ENCODE data around the gene TEKT2.

TEKT2 gene

GRCh38 chr1:36106269-36106668, 22.4 kb downstream of the TEKT2 start:
- DNase-seq (ENCODE audit: low spot score): no peak

GRCh38 chr1:36107394-36107793, 23.5 kb downstream of the TEKT2 start:
- no peak for DNase-seq (ENCODE audit: low spot score)

- DNase-seq (ENCODE audit: low spot score): no peak
Observed at GRCh38 chr1:36108314-36108713, 24.4 kb downstream of the TEKT2 start.

GRCh38 chr1:36109041-36109679, 25.3 kb downstream of the TEKT2 start:
- DNase-seq (ENCODE audit: low spot score): peak; percentile 28

GRCh38 chr1:36111151-36111550, 27.3 kb downstream of the TEKT2 start:
- no peak for DNase-seq (ENCODE audit: low spot score)

- no peak for DNase-seq (ENCODE audit: low spot score)
Observed at GRCh38 chr1:36112823-36113222, 28.9 kb downstream of the TEKT2 start.

GRCh38 chr1:36114371-36114770, 30.5 kb downstream of the TEKT2 start:
- no peak for DNase-seq (ENCODE audit: low spot score)

- no peak for DNase-seq (ENCODE audit: low spot score)
Observed at GRCh38 chr1:36115200-36115669, 31.3 kb downstream of the TEKT2 start.

GRCh38 chr1:36115931-36116330, 32.0 kb downstream of the TEKT2 start:
- no peak for DNase-seq (ENCODE audit: low spot score)

- no peak for DNase-seq (ENCODE audit: low spot score)
Observed at GRCh38 chr1:36116901-36117300, 33.0 kb downstream of the TEKT2 start.

- no peak for DNase-seq (ENCODE audit: low spot score)
Observed at GRCh38 chr1:36118447-36119204, 34.7 kb downstream of the TEKT2 start.

- DNase-seq (ENCODE audit: low spot score): no peak
Observed at GRCh38 chr1:36119456-36119855, 35.6 kb downstream of the TEKT2 start.

- DNase-seq (ENCODE audit: low spot score): no peak
Observed at GRCh38 chr1:36122062-36123030, 38.5 kb downstream of the TEKT2 start.

GRCh38 chr1:36123356-36123755, 39.5 kb downstream of the TEKT2 start:
- DNase-seq (ENCODE audit: low spot score): peak; percentile 17

GRCh38 chr1:36124404-36125128, 40.7 kb downstream of the TEKT2 start:
- no peak for DNase-seq (ENCODE audit: low spot score)

GRCh38 chr1:36125129-36125991, 41.5 kb downstream of the TEKT2 start, which contains the start of gene COL8A2:
TSS of gene COL8A2 (minus strand) at chr1:36125222. CDS start at chr1:36100242, 24,980 bp downstream.
- DNase-seq (ENCODE audit: low spot score): no peak

GRCh38 chr1:36126005-36126716, 42.3 kb downstream of the TEKT2 start:
- DNase-seq (ENCODE audit: low spot score): no peak

- DNase-seq (ENCODE audit: low spot score): no peak
Observed at GRCh38 chr1:36126797-36127500, 43.1 kb downstream of the TEKT2 start.

Data from CD4-positive, alpha-beta T cell treated with Interleukin-2 at 100 ng/mL for 4 hours (primary cell).